Calu3 (cell line): Measurements from ENCODE around the gene GDPGP1. TPM values are rescaled to one million over a fixed set of nuclear protein-coding genes. Genes with fewer than 3 reads are reported as not detected.
"Not testable (repeated sequence)": the region's sequence is repeated elsewhere in the genome, so short reads cannot be mapped to it uniquely, and the experiment has no call there.

ENCODE experiments used
- BruUV-seq: library from RNA; stranded (reverse); fragments of 400-500 nt; replicated peaks from 2 replicates; lab custom pipeline; 2021; lab: Mats Ljungman, UMichigan
- CTCF ChIA-PET: fragments of 300-600 bp; sonication (Branson Sonifier 250); formaldehyde crosslinking; loops from one replicate; lab custom pipeline; 2022; ENCODE audit warnings: antibody characterized with exemption; lab: Charles Lee
- DNase-seq: peaks from one replicate; pipeline ENCODE4 v3.0.0; 2022
- H3K27ac Mint-ChIP-seq: one replicate; pipeline ENCODE4 v1.8.0; 2022; ENCODE audit warnings: mixed read lengths; ENCODE audit not compliant: unreplicated experiment
- H3K27me3 Mint-ChIP-seq: one replicate; pipeline ENCODE4 v1.8.0; 2022; ENCODE audit warnings: mixed read lengths; ENCODE audit not compliant: unreplicated experiment
- H3K36me3 Mint-ChIP-seq: one replicate; pipeline ENCODE4 v1.8.0; 2022; ENCODE audit warnings: mild to moderate bottlenecking, moderate library complexity, mixed read lengths; ENCODE audit not compliant: insufficient read depth, unreplicated experiment
- H3K4me1 Mint-ChIP-seq: one replicate; pipeline ENCODE4 v1.8.0; 2022; ENCODE audit warnings: mild to moderate bottlenecking, low read depth, mixed read lengths; ENCODE audit not compliant: unreplicated experiment
- H3K4me3 Mint-ChIP-seq: one replicate; pipeline ENCODE4 v1.8.0; 2022; ENCODE audit warnings: mild to moderate bottlenecking, low read depth, moderate library complexity, mixed read lengths; ENCODE audit not compliant: unreplicated experiment
- H3K9me3 Mint-ChIP-seq: one replicate; pipeline ENCODE4 v1.8.0; 2022; ENCODE audit warnings: low read depth, mixed read lengths; ENCODE audit not compliant: unreplicated experiment
- intact Hi-C: fragments of 100-400 bp; cut with micrococcal nuclease; formaldehyde crosslinking; loops from one replicate; pipeline ENCODE4 v1.10.0; 2022; ENCODE audit not compliant: unreplicated experiment
- total RNA-seq: library from RNA; stranded (reverse); gene quantifications from 2 replicates; pipeline ENCODE4 v1.2.3, GENCODE V29; 2022
- TF ChIP-seq, protein P1 (sequence below): fragments of 200-600 bp; IDR thresholded peaks from one replicate; pipeline ENCODE4 v1.8.0; 2022; ENCODE audit warnings: antibody characterized with exemption; ENCODE audit not compliant: unreplicated experiment

The GDPGP1 gene
- total RNA-seq, 1 experiment from 2014 or later = 20.3 TPM

DNA sequence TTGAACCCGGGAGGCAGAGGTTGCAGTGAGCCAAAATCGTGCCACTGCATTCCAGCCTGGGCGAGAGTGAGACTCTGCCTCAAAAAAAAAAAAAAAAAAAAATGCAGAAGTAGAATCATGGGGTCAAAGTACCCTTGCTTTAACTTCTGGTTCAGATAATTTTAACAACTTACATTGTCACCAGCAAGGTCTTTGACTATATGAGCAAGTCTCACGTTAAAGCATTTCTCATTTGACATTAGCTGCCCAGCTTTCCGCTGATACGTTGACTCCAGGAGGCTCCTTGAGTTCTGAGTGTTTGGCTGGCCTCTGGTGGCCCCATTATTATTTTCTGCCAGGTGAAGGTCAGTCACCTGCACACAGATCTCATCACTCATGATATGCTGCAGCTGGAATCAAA lies 47.6 kb downstream of the GDPGP1 start:
- H3K27me3 Mint-ChIP-seq, BruUV-seq, H3K4me1 Mint-ChIP-seq, H3K36me3 Mint-ChIP-seq, intact Hi-C loops, H3K4me3 Mint-ChIP-seq, H3K9me3 Mint-ChIP-seq, H3K27ac Mint-ChIP-seq: not testable (repeated sequence)
- CTCF ChIA-PET = interaction anchor here (0.7 to 1.1 kb wide), 4 partner anchors 12 to 221 kb away, joined by 4 to 6 read pairs (median 4); partner anchors contain the start of genes CIB1 and GDPGP1
- DNase-seq = peak; percentile 41

DNA sequence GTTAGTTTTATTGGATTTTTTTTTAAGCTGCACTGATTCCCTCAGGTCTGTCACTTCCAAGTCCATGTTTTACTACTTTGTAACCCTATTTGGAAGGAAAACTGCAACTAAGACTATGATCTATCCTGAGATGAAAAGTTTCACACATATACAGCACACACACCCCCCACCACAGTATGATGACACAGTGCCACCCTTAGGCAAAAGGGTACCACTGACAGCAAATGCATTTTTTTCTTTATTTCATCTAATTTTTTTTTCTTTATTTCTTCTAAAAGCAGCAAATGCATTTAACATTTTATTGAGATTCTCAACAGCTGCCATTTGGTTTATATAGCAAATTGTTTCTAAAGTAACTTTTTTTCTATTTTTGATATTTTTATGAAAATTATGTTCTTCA lies 52.7 kb downstream of the GDPGP1 start:
- peak; percentile 30 for DNase-seq
- no peak overlapping the region for H3K4me3 Mint-ChIP-seq
- no peaks in the 10 kb centered on the region for H3K36me3 Mint-ChIP-seq
- CTCF ChIA-PET = no interaction called here
- no peaks in the 10 kb centered on the region for H3K4me1 Mint-ChIP-seq
- H3K27ac Mint-ChIP-seq = no peak overlapping the region
- H3K9me3 Mint-ChIP-seq = no peaks in the 10 kb centered on the region
- no TSS peak for BruUV-seq
- TF ChIP-seq, protein P1, sequence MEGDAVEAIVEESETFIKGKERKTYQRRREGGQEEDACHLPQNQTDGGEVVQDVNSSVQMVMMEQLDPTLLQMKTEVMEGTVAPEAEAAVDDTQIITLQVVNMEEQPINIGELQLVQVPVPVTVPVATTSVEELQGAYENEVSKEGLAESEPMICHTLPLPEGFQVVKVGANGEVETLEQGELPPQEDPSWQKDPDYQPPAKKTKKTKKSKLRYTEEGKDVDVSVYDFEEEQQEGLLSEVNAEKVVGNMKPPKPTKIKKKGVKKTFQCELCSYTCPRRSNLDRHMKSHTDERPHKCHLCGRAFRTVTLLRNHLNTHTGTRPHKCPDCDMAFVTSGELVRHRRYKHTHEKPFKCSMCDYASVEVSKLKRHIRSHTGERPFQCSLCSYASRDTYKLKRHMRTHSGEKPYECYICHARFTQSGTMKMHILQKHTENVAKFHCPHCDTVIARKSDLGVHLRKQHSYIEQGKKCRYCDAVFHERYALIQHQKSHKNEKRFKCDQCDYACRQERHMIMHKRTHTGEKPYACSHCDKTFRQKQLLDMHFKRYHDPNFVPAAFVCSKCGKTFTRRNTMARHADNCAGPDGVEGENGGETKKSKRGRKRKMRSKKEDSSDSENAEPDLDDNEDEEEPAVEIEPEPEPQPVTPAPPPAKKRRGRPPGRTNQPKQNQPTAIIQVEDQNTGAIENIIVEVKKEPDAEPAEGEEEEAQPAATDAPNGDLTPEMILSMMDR = peak; percentile 24
- no peaks in the 10 kb centered on the region for H3K27me3 Mint-ChIP-seq
- intact Hi-C loops = loop anchor here (1.0 kb wide), 1 partner anchor 143 kb away; no protein-coding TSS in a partner anchor

DNA sequence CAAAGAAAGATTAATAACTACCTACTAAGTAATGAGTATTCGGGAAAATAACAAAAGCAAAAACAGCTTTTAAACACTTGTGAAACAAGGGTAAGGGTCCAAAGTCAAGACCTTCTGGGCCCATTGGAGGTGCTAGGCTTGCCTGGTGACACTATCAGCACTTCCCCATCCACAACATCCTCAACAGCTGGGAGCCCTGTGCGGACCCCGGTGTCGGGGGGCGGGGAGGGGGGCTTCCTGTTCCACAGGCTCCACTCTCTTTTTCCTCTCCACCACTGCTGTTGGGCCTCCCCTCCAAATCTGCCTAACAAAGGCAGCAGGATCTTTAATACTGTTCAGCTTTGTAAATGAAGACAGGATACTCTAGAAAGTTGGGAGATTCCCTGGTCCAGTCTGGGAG lies 53.1 kb downstream of the GDPGP1 start:
- Mint-ChIP-seq H3K9me3 (no peaks in the 10 kb centered on the region), H3K27ac (no peak overlapping the region), H3K27me3 (no peaks in the 10 kb centered on the region), H3K36me3 (no peaks in the 10 kb centered on the region), H3K4me1 (no peaks in the 10 kb centered on the region), H3K4me3 (no peak overlapping the region)
- DNase-seq = no peak
- CTCF ChIA-PET = interaction anchor here (0.7 kb wide), 2 partner anchors 19 to 400 kb away, joined by 3 to 4 read pairs; no protein-coding TSS in a partner anchor
- BruUV-seq = no TSS peak
- intact Hi-C loops = no loop called here
- TF ChIP-seq, protein P1 = no peak

DNA sequence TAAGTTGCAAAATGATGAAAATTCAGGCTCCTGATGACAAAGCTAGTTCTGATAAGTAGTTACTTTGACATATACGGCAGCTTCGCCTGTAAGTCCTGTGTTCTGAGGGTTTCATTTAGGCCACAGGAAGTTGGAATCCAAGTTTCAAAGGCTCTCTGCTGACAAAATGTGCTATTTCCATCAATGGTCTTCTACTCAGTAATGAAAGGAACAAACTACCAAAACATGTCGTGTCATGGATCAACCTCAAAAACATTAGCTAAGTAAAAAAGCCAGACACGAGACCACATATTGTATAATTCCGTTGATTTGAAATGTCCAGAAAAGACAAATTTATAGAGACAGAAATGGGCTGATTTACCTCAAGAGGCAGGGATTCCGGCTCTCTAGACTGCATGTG lies 53.9 kb downstream of the GDPGP1 start:
- Mint-ChIP-seq H3K4me1 (no peaks in the 10 kb centered on the region), H3K36me3 (peaks cover 1% of the 10 kb centered on the region), H3K4me3 (no peak overlapping the region), H3K27ac (no peak overlapping the region), H3K27me3 (no peaks in the 10 kb centered on the region), H3K9me3 (no peaks in the 10 kb centered on the region)
- CTCF ChIA-PET = interaction anchor here (0.6 to 0.7 kb wide), 3 partner anchors 20 to 401 kb away, joined by 3 to 4 read pairs (median 4); no protein-coding TSS in a partner anchor
- no TSS peak for BruUV-seq
- TF ChIP-seq, protein P1 = no peak
- intact Hi-C loops = no loop called here
- DNase-seq = no peak

DNA sequence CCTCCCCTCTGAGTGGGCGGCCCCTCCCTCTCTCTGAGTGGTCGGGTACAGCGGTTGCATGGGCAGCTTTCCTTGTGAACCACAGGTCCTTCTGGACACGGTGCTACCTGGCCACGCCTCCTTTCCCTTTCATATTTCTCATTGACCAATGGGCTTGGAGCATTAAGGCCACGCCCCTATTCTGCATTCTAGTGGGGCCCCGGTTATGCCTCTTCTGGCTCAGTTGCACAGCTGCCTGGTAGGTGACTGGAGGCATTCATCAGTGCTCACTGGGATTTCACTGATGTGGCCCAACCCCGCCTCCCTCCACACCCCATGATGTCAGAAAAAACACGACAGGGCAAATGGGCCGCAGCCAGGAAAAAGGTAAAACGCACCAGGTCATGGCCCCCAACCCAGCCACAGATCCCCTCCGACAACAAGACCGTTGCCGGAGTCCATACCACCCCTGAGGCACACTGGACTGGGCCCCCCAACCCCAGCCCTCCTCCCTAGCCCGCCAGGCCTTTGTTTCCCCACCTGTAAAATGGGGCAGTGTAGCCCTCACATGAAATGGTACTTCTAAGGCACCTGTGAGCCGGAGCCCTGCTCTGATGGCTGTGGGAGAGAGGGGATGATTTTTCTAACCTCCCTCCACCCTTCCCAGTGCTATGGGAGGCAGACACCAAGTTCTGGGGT lies 57.8 kb downstream of the GDPGP1 start:
- Mint-ChIP-seq H3K27me3 (no peaks in the 10 kb centered on the region), H3K9me3 (no peaks in the 10 kb centered on the region), H3K4me3 (no peak overlapping the region), H3K4me1 (peaks cover 11% of the 10 kb centered on the region), H3K36me3 (peaks cover 4% of the 10 kb centered on the region), H3K27ac (no peak overlapping the region)
- DNase-seq = peak; percentile 59
- CTCF ChIA-PET = interaction anchor here (0.5 to 0.9 kb wide), 2 partner anchors 149 to 221 kb away, joined by 4 read pairs; no protein-coding TSS in a partner anchor
- TF ChIP-seq, protein P1 = no peak
- intact Hi-C loops = loop anchor here (2.0 to 5.0 kb wide), 2 partner anchors 187 to 595 kb away; no protein-coding TSS in a partner anchor
- BruUV-seq = no TSS peak
